Astrocyte (in vitro differentiated cells and primary cell): ENCODE measurements around the gene DENND2A.

ENCODE experiments used
- CTCF ChIP-seq: IDR thresholded peaks from 2 replicates; pipeline ENCODE4 v1.5.1; 2011; ENCODE audit warnings: low read depth, mild to moderate bottlenecking, inconsistent platforms, low read length, moderate library complexity; ENCODE audit not compliant: insufficient read depth
- EZH2 ChIP-seq: IDR thresholded peaks from 2 replicates; pipeline ENCODE4 v1.6.1; 2012; ENCODE audit warnings: mild to moderate bottlenecking, low read length, inconsistent platforms; ENCODE audit not compliant: insufficient read depth

GRCh38 chr7:140476698-140477261, 163.8 kb downstream of the DENND2A start:
- TF ChIP-seq CTCF (no peak), EZH2 (no peak)
